HG03575 (cell line): ENCODE measurements around the gene CAPZA1.
"Not testable (repeated sequence)": the region's sequence is repeated elsewhere in the genome, so short reads cannot be mapped to it uniquely, and the experiment has no call there.

Experiments
- ATAC-seq: cut with Tn5 transposase; IDR thresholded peaks from one replicate; pipeline ENCODE4 v1.9.1; 2021; ENCODE audit not compliant: unreplicated experiment, insufficient number of reproducible peaks, low FRiP score; ENCODE audit errors: extremely low read depth

Gene CAPZA1

DNA sequence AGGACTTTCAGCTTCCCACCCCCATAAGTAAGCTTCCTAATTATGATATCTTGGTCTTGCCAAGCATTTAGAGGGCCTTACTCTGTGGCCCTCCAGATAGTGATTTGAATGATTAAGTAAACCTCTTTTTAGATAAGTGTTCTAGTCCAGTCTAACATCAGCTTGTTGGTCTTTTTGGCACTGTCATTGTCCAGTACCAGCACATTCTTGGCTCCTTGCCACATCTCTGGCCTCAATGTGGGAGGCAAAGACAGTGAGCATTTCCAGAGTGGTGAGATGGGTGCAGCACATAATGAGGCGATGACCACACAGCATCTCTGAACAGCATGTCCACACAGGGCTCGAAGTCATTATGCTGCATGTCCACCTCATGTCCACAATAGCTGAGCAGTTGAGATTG is 6.1 kb downstream of the CAPZA1 start:
- no peak for ATAC-seq

DNA sequence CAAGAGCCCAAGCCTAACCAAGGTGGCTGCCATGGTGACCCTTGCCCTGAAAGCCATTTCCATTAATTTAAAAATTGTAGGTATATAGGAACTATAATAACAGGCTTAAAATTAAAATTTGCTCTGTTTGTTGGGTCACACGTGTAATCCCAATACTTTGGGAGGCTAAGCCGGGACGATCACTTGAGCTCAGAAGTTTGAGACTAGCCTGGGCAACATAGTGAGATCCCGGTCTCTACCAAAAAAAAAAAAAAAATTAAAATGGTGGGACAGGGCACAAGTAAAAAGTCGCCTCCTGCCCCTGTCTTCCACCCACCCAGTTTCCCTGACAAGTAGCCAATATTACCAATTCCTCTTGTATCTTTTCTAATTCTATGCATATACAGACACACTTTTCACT is 6.6 kb downstream of the CAPZA1 start:
- no peak for ATAC-seq

DNA sequence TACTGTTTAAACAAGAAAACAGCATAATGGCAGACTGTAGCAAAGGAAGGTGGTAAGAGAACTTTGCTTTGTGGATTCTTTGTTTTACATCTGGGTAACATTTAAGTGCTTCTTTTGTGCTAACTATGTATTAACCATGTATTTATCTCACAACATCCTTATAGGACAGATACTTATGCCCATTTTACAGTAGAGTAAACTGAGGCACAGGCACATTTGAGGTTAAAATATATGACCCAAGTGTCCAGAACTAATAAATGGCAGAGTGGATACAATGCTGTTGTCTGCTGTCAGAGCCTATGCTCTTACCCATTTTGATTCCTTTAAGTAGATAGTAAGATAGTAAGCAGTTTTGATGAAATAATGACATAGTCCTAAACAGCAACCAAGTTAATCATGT is 7.3 kb downstream of the CAPZA1 start:
- no peak for ATAC-seq

DNA sequence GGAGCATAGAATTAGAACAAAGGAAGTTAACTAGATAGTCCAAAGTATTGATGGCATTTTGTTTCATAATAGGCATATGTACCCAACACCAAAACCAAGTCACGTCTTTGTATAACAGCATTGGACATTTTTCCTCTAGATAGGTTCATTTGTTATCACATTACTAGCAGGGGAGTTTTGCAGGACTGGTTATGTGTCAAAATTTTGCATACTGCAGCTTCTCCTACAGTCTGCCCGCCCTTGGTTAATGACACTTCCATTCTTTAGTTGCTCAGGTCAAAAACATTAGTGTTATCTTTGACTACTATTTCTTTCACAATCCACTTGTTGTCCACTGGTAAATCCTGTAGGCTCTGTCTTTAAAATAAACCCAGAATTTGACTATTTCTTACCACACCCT is 8.9 kb downstream of the CAPZA1 start:
- no peak for ATAC-seq

DNA sequence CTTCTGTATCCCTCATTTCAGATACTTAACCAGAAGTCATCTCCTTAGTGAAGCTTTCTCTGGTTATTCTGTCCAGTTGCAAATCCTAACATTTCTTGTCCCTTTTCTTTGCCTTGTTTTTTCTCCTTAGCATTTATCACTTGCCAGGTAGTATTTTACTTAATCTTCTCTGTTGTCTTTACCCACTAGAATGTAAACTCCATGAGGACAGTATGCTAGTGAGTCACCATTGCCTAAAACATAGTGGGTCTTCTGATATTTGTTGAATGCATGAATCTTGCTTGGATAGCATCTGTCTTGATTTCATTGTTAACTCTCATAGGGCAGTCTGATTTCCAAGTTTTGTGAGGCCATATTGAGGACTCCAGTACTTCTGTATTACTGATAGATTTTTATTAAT is 9.6 kb downstream of the CAPZA1 start:
- ATAC-seq: no peak

DNA sequence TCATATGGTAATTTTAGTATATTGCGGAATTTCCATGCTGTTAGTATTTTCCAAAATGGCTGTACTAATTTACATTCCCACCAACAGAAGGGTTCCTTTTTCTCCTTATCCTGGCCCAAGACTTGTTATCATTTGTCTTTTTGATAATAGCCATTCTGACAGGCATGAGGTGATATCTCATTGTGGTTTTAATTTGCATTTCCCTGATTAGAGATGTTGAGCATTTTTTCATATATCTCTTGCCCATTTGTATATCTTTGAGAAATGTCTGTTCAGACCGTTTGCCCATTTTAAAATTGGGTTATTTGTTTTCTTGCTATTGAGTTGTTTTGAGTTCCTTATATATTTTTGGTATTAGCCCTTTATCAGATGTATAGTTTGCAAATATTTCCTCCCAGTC is 14.0 kb downstream of the CAPZA1 start:
- no peak for ATAC-seq

DNA sequence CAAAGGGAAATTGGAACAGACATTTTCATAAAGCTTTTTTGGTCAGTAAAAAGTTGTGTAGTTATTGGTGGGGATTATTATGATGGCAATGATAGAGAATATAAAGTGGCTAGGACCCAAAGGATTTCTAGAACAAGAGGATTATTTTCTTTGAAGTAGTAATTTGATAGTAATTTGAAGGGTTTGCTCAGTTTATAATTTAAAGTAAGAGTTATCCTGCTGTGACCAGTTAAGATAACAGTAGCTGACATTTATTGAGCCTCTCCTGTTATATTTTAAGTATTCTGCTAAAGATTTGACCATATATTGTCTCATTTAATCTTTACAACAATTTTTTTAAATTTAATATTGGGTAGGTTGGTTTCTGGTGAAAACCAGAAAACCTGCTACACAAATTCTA is 14.7 kb downstream of the CAPZA1 start:
- ATAC-seq: no peak

DNA sequence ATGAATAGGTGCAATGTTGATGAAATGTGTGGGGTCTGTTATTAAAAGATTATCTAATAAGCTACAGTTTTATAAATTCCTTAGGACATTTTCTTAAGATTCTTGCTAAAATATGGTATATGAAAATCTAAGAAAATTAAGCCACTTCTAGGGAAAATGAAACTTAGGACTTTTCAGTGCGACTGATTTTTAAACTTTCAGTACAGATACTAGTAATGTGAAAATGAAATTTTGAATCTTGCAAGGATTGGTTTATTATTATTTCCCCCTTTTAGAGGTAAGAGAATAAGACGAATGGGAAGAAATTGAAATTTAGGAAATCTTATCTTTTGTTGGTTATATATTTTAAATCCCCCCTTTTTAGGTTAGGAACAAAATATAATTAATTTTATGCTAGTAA is 16.4 kb downstream of the CAPZA1 start:
- ATAC-seq: no peak

DNA sequence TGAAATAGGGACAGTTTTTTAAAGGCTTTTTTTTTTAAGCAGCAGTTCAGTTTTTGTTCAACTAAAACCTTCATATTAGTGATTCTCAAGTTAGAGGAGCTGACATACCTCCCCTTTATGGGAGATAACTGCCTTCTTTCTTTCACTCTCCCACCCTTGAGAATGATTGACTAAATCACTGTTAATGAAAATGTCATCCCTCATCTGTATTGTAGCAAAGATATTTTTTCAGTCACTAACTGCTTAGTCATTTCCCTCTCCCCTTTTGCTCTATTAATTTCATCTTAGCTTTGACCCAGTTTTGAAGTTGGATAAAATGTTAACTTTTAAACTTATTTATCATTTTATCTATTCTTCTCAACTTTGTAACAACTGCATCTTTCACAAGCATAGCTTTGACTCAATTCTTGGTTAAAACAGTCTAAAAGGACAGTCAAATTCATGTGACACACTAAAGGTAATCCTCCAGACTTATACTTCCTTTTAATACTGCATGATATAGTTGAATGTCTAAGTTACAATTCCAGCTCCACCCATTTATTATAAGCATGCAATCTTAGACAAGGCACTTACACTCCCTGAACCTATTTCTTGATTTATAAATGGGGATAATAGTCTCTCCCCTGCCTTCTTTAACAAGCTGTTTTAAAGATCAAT is 17.1 kb downstream of the CAPZA1 start:
- no peak for ATAC-seq

DNA sequence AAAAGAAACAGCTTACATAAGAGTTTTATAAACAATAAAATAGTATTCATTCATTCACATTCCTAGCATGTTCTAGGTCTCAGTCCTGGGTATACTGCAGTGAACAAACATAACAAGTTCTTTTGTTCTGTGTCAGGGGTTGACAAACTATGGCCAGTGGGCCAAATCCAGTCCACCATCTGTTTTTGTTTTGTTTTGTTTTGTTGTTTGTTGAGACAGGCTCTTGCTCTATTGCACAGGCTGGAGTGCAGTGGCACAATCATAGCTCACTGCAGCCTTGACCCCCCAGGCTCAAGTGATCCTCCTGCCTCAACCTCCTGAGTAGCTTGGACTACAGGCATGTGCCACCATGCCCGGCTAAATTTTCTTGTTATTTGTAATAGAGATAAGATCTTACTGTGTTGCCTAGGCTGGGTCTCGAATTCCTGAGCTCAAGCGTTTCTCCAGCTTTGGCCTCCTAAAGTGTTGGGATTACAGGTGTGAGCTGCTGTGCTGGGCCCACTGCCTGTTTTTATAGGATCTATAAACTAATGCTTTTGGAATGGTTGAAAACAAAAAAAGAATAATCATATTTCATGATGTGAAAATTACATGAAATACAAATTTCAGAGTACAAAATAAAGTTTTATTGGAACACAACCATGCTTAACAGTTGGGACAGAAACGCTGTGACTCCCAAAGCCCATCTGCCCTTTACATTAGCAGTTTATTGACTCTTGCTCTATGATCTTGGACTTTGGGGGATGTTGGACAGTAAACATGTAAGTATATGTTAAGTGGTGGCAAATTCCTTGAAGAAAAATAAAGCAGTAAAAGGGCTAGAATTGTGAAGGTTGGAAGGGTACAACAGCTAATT is 17.9 kb downstream of the CAPZA1 start:
- ATAC-seq: no peak

DNA sequence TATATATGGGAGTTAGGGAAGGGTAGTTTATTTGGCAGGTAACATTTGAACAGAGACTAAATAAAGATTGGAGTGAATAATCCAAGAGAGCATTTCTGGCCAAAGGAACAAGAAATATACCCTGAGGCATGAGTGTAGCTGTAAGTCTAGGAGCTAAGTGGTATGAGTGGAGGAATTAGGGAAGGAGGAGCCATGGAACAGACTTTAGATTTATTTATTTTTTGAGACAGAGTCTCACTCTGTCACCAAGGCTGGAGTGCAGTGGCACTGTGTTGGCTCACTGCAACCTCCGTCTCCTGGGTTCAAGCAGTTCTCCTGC is 18.4 kb downstream of the CAPZA1 start:
- ATAC-seq: no peak

DNA sequence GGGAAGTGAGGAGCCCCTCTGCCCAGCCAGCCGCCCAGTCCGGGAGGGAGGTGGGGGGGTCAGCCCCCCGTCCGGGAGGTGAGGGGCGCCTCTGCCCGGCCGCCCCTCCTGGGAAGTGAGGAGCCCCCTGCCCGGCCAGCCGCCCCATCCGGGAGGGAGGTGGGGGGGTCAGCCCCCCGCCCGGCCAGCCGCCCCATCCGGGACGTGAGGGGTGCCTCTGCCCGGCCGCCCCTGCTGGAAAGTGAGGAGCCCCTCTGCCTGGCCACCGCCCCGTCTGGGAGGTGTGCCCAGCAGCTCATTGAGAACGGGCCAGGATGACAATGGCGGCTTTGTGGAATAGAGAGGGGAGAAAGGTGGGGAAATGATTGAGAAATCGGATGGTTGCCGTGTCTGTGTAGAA is 20.8 kb downstream of the CAPZA1 start:
- ATAC-seq: not testable (repeated sequence)

DNA sequence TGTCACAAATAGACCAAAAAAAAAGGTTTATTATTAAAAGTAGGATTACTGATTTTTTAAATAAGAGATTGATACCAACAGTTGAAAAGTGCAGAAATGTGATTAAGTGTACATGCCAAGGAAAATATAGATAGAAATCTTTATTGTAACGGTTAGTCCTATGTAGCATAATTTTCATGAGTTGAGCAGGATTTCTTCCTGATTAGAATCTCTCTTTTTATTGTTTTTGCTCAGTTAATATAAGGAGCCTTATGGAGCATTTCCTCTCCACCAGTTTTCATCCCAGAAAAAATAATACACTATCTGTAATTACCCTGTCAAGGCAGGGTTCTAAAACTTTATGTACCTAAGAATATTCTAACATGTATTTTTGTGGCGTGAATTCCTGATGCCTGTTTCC is 23.4 kb downstream of the CAPZA1 start:
- no peak for ATAC-seq

DNA sequence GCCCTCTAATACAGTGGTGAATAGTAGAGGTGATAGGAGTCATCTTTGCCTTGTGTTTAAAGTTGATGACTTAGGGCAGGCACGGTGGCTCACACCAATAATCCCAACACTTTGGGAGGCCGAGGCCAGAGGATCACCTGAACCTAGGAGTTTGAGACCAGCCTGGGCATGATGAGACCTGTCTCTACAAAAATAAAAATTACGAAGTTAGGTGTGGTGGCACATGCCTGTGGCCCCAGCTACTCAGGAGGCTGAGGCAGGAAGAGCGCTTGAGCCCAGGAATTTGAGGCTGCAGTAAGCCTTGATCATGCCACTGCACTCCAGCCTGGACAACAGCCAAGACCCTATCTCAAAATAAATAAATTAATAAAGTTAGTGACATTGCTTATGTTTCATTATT is 26.6 kb downstream of the CAPZA1 start:
- no peak for ATAC-seq

DNA sequence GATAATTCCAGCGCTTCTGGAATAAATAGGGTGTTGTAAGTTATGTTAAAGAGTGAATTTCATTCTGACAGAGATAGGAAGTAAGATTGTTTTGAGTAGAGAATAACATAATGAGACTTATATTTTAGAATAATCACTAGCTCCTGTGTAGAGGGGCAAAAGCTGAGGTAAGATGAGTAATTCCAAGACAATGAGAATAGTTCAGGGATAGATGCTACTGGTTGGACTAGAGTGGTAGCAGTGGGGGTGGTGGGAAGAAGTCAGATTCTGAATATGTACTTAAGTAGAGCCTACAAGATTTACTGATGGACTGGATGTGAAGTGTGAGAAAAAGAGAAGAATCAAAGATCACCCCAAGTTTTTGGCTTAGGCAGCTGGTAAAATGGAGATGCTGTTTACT is 31.6 kb downstream of the CAPZA1 start:
- no peak for ATAC-seq

DNA sequence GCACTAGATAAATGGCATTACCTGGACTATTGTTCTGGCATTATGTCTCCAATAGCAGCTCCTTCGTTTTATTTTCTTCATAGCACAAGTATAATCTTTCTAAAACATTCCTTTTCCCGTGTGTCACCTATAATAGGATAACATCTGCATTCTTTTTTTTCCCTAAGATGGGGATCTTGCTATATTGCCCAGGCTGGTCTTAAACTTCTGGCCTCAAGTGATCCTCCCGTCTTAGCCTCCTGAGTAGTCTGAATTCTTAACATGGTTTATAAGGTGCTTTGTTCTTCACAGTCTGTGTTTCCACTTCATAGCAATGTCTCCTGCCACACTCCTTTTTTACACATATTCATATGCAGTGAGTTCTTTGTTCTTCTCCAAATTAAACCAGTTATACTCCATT is 46.2 kb downstream of the CAPZA1 start:
- ATAC-seq: no peak

DNA sequence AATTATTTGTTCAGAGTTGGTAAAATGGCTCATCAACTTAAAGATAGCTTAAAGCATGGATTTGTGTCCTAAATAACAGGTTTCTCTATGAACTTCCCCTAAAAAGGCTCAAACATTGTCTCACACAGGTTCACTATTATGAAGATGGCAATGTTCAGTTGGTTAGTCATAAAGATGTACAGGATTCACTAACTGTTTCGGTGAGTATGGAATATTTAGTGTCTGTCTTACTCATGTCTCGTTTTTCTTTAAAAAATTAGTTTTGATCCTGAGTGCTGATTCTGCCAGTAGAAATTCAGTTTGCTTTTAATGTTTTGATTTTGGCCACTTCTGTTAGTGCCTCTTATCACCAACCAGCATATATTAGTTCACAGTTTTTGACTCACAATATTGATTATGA is 47.3 kb downstream of the CAPZA1 start:
- ATAC-seq: no peak

DNA sequence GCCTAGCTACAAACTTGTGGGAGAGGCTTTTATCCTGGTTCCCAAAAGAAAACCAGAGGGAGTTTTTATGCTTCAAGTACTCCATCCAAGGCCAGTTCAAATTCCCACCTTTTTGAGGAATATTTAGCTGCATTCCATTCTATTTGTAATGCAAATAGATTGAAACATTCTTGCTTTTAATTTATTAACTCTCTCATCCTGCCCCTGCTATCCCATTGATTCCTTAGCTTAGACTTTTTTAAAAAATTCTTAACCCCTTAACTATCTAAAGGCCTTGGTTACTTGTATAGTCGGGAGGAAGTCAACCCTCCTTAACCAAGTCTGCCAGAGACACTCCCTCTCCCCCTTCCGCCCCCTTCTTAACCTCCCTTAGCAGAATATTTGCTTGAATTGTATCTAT is 52.4 kb downstream of the CAPZA1 start:
- ATAC-seq: no peak

DNA sequence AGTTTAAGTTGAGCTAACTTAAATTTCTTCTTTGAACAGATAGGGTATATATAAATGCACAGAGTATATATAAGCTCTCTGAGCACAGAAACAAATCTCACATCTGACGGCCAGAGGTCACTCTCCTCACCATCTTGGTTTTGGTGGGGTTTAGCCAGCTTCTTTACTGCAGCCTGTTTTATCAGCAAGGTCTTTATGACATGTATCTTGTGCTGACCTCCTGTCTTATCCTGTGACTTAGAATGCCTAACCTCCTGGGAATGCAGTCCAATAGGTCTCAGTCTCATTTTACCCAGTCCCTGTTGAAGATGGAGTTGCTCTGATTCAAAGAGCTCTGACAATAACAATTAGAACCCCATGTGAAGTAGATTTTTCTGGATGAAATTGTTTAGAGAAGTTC is 53.2 kb downstream of the CAPZA1 start:
- ATAC-seq: no peak

DNA sequence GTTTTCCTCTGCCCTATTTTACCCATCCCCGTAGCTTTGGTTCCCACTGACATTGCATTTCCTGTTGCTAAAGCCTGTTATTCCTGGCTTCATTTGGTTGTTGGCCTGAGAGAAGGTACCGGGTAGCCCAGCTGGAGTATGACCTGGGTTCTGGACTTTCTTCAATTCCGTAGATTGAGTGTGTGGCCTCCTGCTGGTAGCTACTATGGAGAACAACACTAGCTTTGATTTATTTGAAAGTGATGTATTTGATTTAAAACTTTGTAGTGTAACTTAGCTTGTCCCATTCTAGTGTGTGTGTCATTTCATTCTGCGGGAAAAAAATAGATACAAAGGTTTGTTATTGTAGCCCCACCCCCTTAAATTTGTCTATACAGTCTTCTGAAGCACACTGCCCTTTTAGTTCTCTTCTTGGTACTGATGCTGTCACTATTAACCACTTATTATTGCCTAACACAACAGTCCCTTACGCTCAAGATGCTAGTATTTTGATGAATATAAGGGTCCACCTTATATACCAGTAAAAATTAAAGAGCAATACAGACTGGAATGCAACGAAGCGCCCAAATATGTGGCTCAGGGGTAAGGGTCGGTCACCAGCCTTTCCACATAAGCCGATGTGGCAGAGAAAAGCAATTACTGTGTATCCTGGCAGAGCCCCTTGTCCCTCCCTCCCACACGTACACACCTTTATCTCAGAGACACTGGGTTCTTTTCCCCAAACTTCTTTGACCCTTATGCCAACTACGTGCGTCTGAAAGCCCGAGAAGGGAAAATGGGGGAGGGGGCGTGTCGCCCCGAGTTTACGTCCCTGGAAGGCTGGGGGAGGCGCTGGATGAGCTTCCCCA is 54.2 kb downstream of the CAPZA1 start:
- ATAC-seq: no peak
